Liver (tissue), 9 donors: ENCODE data around the gene LRATD1. TPM values are rescaled to one million over a fixed set of nuclear protein-coding genes. Genes with fewer than 3 reads are reported as not detected.

Experiments
- DNase-seq: peaks from one replicate; pipeline ENCODE4 v3.0.0-alpha.2; 2017; ENCODE audit warnings: low spot score
- H3K27ac ChIP-seq, 2 donors: one replicate each; pipeline ENCODE4 v1.7.0; 2013; ENCODE audit warnings: inconsistent platforms in 2 of 2, low read length in 2 of 2, control low read depth in 1 of 2, low read depth in 1 of 2, mild to moderate bottlenecking in 1 of 2
- H3K27me3 ChIP-seq, 4 donors: one replicate each; pipeline versions ENCODE4 v1.6.1 to v1.7.0; 2013; ENCODE audit warnings: low read length in 3 of 4, inconsistent platforms in 1 of 4, mild to moderate bottlenecking in 1 of 4, moderate library complexity in 1 of 4; ENCODE audit not compliant: control insufficient read depth in 4 of 4, insufficient read depth in 4 of 4
- H3K36me3 ChIP-seq, 4 donors: one replicate each; pipeline versions ENCODE4 v1.6.1 to v1.7.0; 2013; ENCODE audit warnings: low read length in 3 of 4, mild to moderate bottlenecking in 3 of 4, low read depth in 1 of 4, moderate library complexity in 1 of 4; ENCODE audit not compliant: control insufficient read depth in 4 of 4, insufficient read depth in 3 of 4
- H3K4me1 ChIP-seq, 4 donors: one replicate each; pipeline versions ENCODE4 v1.6.1 to v1.7.0; 2013; ENCODE audit warnings: low read length in 3 of 4, mild to moderate bottlenecking in 3 of 4, moderate library complexity in 1 of 4; ENCODE audit not compliant: control insufficient read depth in 4 of 4, insufficient read depth in 4 of 4
- H3K4me3 ChIP-seq, 3 donors: one replicate each; pipeline versions ENCODE4 v1.6.1 to v1.7.0; 2013; ENCODE audit warnings: low read length in 3 of 3, control low read depth in 1 of 3, low read depth in 1 of 3, mild to moderate bottlenecking in 1 of 3
- H3K9ac ChIP-seq, 2 donors: one replicate each; pipeline ENCODE4 v1.7.0; 2013; ENCODE audit warnings: low read length in 2 of 2, mild to moderate bottlenecking in 2 of 2, moderate library complexity in 2 of 2, control low read depth in 1 of 2, low read depth in 1 of 2
- H3K9me3 ChIP-seq, 4 donors: one replicate each; pipeline versions ENCODE4 v1.6.1 to v1.7.0; 2013; ENCODE audit warnings: low read length in 3 of 4; ENCODE audit not compliant: control insufficient read depth in 4 of 4
- EGR1 ChIP-seq, 2 donors: IDR thresholded peaks; 2 replicates each; pipeline ENCODE4 v1.6.1; 2016 to 2018; ENCODE audit warnings: antibody characterized with exemption in 2 of 2, low read depth in 2 of 2
- FOXA1 ChIP-seq: IDR thresholded peaks from 2 replicates; pipeline ENCODE4 v1.6.1; 2016; ENCODE audit warnings: antibody characterized with exemption
- FOXA2 ChIP-seq: IDR thresholded peaks from 2 replicates; pipeline ENCODE4 v1.6.1; 2016; ENCODE audit warnings: antibody characterized with exemption
- GABPA ChIP-seq, 2 donors: IDR thresholded peaks in 1 of 2; conservative IDR thresholded peaks in 1 of 2; 2 replicates each; pipeline ENCODE4 v1.6.1; 2016; ENCODE audit warnings: antibody characterized with exemption in 2 of 2, mild to moderate bottlenecking in 1 of 2, moderate library complexity in 1 of 2
- HNF4A ChIP-seq, 2 donors: conservative IDR thresholded peaks; 2 replicates each; pipeline ENCODE4 v1.6.1; 2016; ENCODE audit warnings: antibody characterized with exemption in 2 of 2, mild to moderate bottlenecking in 2 of 2
- HNF4G ChIP-seq: IDR thresholded peaks from 2 replicates; pipeline ENCODE4 v1.6.1; 2016; ENCODE audit warnings: antibody characterized with exemption
- JUND ChIP-seq, 2 donors: IDR thresholded peaks; 2 replicates each; pipeline ENCODE4 v1.6.1; 2016; ENCODE audit warnings: antibody characterized with exemption in 2 of 2
- NR2F2 ChIP-seq: IDR thresholded peaks from 2 replicates; pipeline ENCODE4 v1.6.1; 2016; ENCODE audit warnings: antibody characterized with exemption
- RAD21 ChIP-seq, 2 donors: IDR thresholded peaks; 2 replicates each; pipeline ENCODE4 v1.6.1; 2016; ENCODE audit warnings: antibody characterized with exemption in 2 of 2, mild to moderate bottlenecking in 2 of 2
- RXRA ChIP-seq, 2 donors: IDR thresholded peaks; 2 replicates each; pipeline ENCODE4 v1.6.1; 2017 to 2018; ENCODE audit warnings: antibody characterized with exemption in 2 of 2, mild to moderate bottlenecking in 1 of 2
- SP1 ChIP-seq: IDR thresholded peaks from 2 replicates; pipeline ENCODE4 v1.6.1; 2018; ENCODE audit warnings: antibody characterized with exemption, mild to moderate bottlenecking
- TAF1 ChIP-seq: conservative IDR thresholded peaks from 2 replicates; pipeline ENCODE4 v1.6.1; 2016; ENCODE audit warnings: antibody characterized with exemption, mild to moderate bottlenecking
- YY1 ChIP-seq: IDR thresholded peaks from 2 replicates; pipeline ENCODE4 v1.6.1; 2016; ENCODE audit warnings: antibody characterized with exemption, mild to moderate bottlenecking
- WGBS: extraction: QIAGEN DNeasy Blood & Tissue Kit; methylation state at CpG from one replicate; pipeline ENCODE4 v1.1.7; 2013; 5-methylcytosine and 5-hydroxymethylcytosine counted together
- polyA plus RNA-seq, 2 donors: library from polyadenylated mRNA; stranded (reverse) in 1 of 2; unstranded in 1 of 2; fragments of 200-250 nt in 1 of 2; fragments of >200 nt in 1 of 2; fragmentation: Nextera tagmentation in 1 of 2; extraction: Ambion mirVana in 1 of 2; gene quantifications; one replicate each; pipeline versions ENCODE4 v1.2.1 to v1.2.3, GENCODE V29; 2013 to 2015
- total RNA-seq, 2 donors: library from RNA; depleted of rRNA; stranded (reverse); fragments of >200 nt; gene quantifications; one replicate each; pipeline ENCODE4 v1.2.3, GENCODE V29; 2014
- TF ChIP-seq, protein P1 (sequence below): IDR thresholded peaks from 2 replicates; pipeline ENCODE4 v1.6.1; 2016; ENCODE audit warnings: antibody characterized with exemption, mild to moderate bottlenecking
- TF ChIP-seq, protein P2 (sequence below): fragments of 150-350 bp; IDR thresholded peaks from 2 replicates; pipeline ENCODE4 v1.5.1; 2017; ENCODE audit warnings: improper control_type of control experiment, low read depth, low read length; ENCODE audit not compliant: missing input control
- TF ChIP-seq, protein P3 (sequence below): IDR thresholded peaks from 2 replicates; pipeline ENCODE4 v1.6.1; 2016; ENCODE audit warnings: antibody characterized with exemption
- TF ChIP-seq, protein P4 (sequence below): IDR thresholded peaks from 2 replicates; pipeline ENCODE4 v1.6.1; 2016; ENCODE audit warnings: antibody characterized with exemption
- TF ChIP-seq, protein P5 (sequence below): IDR thresholded peaks from 2 replicates; pipeline ENCODE4 v1.6.1; 2016; ENCODE audit warnings: antibody characterized with exemption
- donor health status: healthy.
- donor health status: healthy.
- donor health status: healthy.
- donor health status: healthy.
- donor health status: healthy.

The LRATD1 gene
- total and polyA plus RNA-seq, 4 donors = 0.08 to 3.4 (median 1.8) TPM

DNA sequence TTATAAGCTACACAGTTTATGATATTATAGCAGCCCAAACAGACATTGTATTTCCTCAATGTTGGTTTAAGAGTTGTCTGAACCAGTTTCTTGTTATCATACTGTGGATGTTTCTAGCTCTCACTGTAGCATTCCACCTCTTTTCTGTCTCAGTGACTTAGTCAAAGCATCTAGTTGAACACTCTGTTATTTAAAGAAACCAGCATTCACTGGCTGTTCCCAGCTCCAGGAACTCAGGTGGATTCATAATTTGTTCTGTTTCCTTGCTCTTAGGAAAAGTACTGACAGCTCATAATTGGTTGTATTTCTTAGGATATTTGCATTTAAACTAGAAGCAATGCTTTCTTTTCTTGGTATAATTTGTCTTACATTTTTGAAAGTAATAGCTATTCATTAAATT lies 17.5 kb downstream of the LRATD1 start:
- H3K9me3 ChIP-seq = no peaks in the 10 kb centered on the region
- no peak overlapping the region for H3K27ac ChIP-seq
- no peak overlapping the region for H3K4me3 ChIP-seq
- DNase-seq = no peak
- no peaks in the 10 kb centered on the region for H3K4me1 ChIP-seq
- H3K36me3 ChIP-seq = no peaks in the 10 kb centered on the region
- no peaks in the 10 kb centered on the region for H3K27me3 ChIP-seq
- no peak overlapping the region for H3K9ac ChIP-seq
- TF ChIP-seq SP1 = no peak
- TF ChIP-seq, protein P1, sequence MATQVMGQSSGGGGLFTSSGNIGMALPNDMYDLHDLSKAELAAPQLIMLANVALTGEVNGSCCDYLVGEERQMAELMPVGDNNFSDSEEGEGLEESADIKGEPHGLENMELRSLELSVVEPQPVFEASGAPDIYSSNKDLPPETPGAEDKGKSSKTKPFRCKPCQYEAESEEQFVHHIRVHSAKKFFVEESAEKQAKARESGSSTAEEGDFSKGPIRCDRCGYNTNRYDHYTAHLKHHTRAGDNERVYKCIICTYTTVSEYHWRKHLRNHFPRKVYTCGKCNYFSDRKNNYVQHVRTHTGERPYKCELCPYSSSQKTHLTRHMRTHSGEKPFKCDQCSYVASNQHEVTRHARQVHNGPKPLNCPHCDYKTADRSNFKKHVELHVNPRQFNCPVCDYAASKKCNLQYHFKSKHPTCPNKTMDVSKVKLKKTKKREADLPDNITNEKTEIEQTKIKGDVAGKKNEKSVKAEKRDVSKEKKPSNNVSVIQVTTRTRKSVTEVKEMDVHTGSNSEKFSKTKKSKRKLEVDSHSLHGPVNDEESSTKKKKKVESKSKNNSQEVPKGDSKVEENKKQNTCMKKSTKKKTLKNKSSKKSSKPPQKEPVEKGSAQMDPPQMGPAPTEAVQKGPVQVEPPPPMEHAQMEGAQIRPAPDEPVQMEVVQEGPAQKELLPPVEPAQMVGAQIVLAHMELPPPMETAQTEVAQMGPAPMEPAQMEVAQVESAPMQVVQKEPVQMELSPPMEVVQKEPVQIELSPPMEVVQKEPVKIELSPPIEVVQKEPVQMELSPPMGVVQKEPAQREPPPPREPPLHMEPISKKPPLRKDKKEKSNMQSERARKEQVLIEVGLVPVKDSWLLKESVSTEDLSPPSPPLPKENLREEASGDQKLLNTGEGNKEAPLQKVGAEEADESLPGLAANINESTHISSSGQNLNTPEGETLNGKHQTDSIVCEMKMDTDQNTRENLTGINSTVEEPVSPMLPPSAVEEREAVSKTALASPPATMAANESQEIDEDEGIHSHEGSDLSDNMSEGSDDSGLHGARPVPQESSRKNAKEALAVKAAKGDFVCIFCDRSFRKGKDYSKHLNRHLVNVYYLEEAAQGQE = no peak
- TF ChIP-seq YY1 = no peak
- TF ChIP-seq EGR1 (IDR thresholded peaks at IDR 0.05; ENCODE audit: low read depth in 2 of 2) = no peak
- no peak for TF ChIP-seq FOXA2
- no peak for TF ChIP-seq FOXA1
- no peak for TF ChIP-seq HNF4A (conservative IDR thresholded peaks at IDR 0.05)
- TF ChIP-seq, protein P2, sequence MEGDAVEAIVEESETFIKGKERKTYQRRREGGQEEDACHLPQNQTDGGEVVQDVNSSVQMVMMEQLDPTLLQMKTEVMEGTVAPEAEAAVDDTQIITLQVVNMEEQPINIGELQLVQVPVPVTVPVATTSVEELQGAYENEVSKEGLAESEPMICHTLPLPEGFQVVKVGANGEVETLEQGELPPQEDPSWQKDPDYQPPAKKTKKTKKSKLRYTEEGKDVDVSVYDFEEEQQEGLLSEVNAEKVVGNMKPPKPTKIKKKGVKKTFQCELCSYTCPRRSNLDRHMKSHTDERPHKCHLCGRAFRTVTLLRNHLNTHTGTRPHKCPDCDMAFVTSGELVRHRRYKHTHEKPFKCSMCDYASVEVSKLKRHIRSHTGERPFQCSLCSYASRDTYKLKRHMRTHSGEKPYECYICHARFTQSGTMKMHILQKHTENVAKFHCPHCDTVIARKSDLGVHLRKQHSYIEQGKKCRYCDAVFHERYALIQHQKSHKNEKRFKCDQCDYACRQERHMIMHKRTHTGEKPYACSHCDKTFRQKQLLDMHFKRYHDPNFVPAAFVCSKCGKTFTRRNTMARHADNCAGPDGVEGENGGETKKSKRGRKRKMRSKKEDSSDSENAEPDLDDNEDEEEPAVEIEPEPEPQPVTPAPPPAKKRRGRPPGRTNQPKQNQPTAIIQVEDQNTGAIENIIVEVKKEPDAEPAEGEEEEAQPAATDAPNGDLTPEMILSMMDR = no peak
- no peak for TF ChIP-seq RAD21 (IDR thresholded peaks at IDR 0.05)
- TF ChIP-seq NR2F2 = no peak
- TF ChIP-seq, protein P3, sequence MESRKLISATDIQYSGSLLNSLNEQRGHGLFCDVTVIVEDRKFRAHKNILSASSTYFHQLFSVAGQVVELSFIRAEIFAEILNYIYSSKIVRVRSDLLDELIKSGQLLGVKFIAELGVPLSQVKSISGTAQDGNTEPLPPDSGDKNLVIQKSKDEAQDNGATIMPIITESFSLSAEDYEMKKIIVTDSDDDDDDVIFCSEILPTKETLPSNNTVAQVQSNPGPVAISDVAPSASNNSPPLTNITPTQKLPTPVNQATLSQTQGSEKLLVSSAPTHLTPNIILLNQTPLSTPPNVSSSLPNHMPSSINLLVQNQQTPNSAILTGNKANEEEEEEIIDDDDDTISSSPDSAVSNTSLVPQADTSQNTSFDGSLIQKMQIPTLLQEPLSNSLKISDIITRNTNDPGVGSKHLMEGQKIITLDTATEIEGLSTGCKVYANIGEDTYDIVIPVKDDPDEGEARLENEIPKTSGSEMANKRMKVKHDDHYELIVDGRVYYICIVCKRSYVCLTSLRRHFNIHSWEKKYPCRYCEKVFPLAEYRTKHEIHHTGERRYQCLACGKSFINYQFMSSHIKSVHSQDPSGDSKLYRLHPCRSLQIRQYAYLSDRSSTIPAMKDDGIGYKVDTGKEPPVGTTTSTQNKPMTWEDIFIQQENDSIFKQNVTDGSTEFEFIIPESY = no peak
- TF ChIP-seq, protein P4, sequence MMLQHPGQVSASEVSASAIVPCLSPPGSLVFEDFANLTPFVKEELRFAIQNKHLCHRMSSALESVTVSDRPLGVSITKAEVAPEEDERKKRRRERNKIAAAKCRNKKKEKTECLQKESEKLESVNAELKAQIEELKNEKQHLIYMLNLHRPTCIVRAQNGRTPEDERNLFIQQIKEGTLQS = no peak
- no peak for TF ChIP-seq RXRA (IDR thresholded peaks at IDR 0.05)
- no peak for TF ChIP-seq GABPA (IDR thresholded peaks at IDR 0.05 in 1 of 2, conservative IDR thresholded peaks at IDR 0.05 in 1 of 2)
- TF ChIP-seq JUND (IDR thresholded peaks at IDR 0.05) = no peak
- no peak for TF ChIP-seq TAF1
- TF ChIP-seq, protein P5, sequence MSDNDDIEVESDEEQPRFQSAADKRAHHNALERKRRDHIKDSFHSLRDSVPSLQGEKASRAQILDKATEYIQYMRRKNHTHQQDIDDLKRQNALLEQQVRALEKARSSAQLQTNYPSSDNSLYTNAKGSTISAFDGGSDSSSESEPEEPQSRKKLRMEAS = no peak
- TF ChIP-seq HNF4G = no peak

DNA sequence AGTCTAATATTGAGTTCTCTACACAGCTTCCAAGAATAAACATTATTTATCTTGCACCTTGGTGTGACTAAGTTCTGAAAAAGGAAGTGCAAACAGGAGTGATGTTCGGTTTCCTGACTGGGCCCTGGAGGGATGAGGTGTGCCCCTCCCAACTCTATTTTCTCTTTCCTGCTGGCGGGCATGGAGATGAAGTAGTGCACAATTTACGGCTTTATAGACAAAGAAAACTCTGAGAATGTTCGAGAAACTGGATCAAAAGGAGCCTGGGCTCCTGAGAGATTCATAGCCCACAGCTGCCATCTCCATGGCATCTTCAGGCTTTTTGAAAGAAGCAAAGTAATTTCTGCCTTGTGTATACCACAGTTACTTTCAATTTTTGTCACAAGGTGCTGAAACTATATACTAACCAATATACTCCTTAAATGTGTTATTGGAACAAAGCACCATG lies 22.3 kb downstream of the LRATD1 start:
- no peak for DNase-seq
- Histone ChIP-seq H3K27ac (no peak overlapping the region), H3K36me3 (no peaks in the 10 kb centered on the region), H3K9me3 (no peaks in the 10 kb centered on the region), H3K27me3 (no peaks in the 10 kb centered on the region), H3K4me1 (no peaks in the 10 kb centered on the region), H3K9ac (no peak overlapping the region), H3K4me3 (no peak overlapping the region)
- WGBS = 74% methylated on average over 4 of the region's 4 CpGs
- TF ChIP-seq RXRA (IDR thresholded peaks at IDR 0.05) = no peak
- TF ChIP-seq RAD21 (IDR thresholded peaks at IDR 0.05) = no peak
- no peak for TF ChIP-seq FOXA2
- TF ChIP-seq, protein P1 = no peak
- TF ChIP-seq, protein P4 = no peak
- TF ChIP-seq, protein P5 = no peak
- TF ChIP-seq, protein P3 = no peak
